Measurements from ENCODE around the gene LRRC71.

GRCh38 chr1:156939786-156940334, 19.4 kb downstream of the LRRC71 start:
- TF ChIP-seq IRF1 (CRISPR knock-in tag; IDR thresholded peaks at IDR 0.05) = no peak
- TF ChIP-seq TCF7 (CRISPR knock-in tag; IDR thresholded peaks at IDR 0.05; ENCODE audit: low read depth) = no peak
- no peak for TF ChIP-seq ATF2 (CRISPR knock-in tag; IDR thresholded peaks at IDR 0.05; ENCODE audit: borderline replicate concordance, low read depth)
- TF ChIP-seq ESRRA (CRISPR knock-in tag; IDR thresholded peaks at IDR 0.05; ENCODE audit: borderline replicate concordance) = no peak
- no peak for TF ChIP-seq NR1H2 (CRISPR knock-in tag; IDR thresholded peaks at IDR 0.05)
- TF ChIP-seq USF1 (CRISPR knock-in tag; IDR thresholded peaks at IDR 0.05) = no peak
- no peak for TF ChIP-seq CTCF (IDR thresholded peaks at IDR 0.05)
- TF ChIP-seq AFF4 (CRISPR knock-in tag; IDR thresholded peaks at IDR 0.05; ENCODE audit: borderline replicate concordance) = no peak
- no peak for TF ChIP-seq ZNF232 (CRISPR knock-in tag; IDR thresholded peaks at IDR 0.05)
- no peak for TF ChIP-seq MAX (CRISPR knock-in tag; IDR thresholded peaks at IDR 0.05)
- no peak for TF ChIP-seq E2F1 (CRISPR knock-in tag; IDR thresholded peaks at IDR 0.05)
- no peak for TF ChIP-seq ATF1 (CRISPR knock-in tag; IDR thresholded peaks at IDR 0.05)
- TF ChIP-seq SMAD4 (CRISPR knock-in tag; IDR thresholded peaks at IDR 0.05) = no peak
